SK-N-SH treated with all-trans-retinoic acid at 6 μM for 48 hours (cell line): ENCODE results near the gene RBM19.

Source experiments
- ARNTL ChIP-seq: fragments of 450-650 bp; formaldehyde crosslinking; IDR thresholded peaks from 2 replicates; pipeline ENCODE4 v1.5.0; 2020; ENCODE audit warnings: low read depth, mild to moderate bottlenecking, moderate library complexity, borderline replicate concordance
- BACH2 ChIP-seq: fragments of 250-450 bp; sonication (Bioruptor Pico); IDR thresholded peaks from 2 replicates; pipeline ENCODE4 v1.9.0; 2021; ENCODE audit warnings: mild to moderate bottlenecking, borderline replicate concordance
- CSRNP3 ChIP-seq: fragments of 250-450 bp; sonication (Bioruptor Pico); IDR thresholded peaks from 2 replicates; pipeline ENCODE4 v1.5.1; 2021; ENCODE audit warnings: mild to moderate bottlenecking, moderate library complexity
- ESRRG ChIP-seq: fragments of 250-450 bp; sonication (Bioruptor Pico); IDR thresholded peaks from 2 replicates; pipeline ENCODE4 v1.6.1; 2021; ENCODE audit warnings: mild to moderate bottlenecking
- PATZ1 ChIP-seq: fragments of 250-450 bp; sonication (Bioruptor Pico); IDR thresholded peaks from 2 replicates; pipeline ENCODE4 v1.8.0; 2020; ENCODE audit warnings: mild to moderate bottlenecking, moderate library complexity, borderline replicate concordance
- RARB ChIP-seq: fragments of 250-450 bp; sonication (Bioruptor Pico); IDR thresholded peaks from 2 replicates; pipeline ENCODE4 v1.8.0; 2021; ENCODE audit warnings: mild to moderate bottlenecking, moderate library complexity
- TCF4 ChIP-seq: fragments of 250-450 bp; sonication (Bioruptor Pico); IDR thresholded peaks from 2 replicates; pipeline ENCODE4 v1.8.0; 2021; ENCODE audit warnings: mild to moderate bottlenecking, moderate library complexity, borderline replicate concordance
- TOX ChIP-seq: fragments of 250-450 bp; sonication (Bioruptor Pico); IDR thresholded peaks from 2 replicates; pipeline ENCODE4 v1.8.0; 2021; ENCODE audit warnings: mild to moderate bottlenecking, moderate library complexity, borderline replicate concordance
- TSHZ2 ChIP-seq: fragments of 250-450 bp; sonication (Bioruptor Pico); IDR thresholded peaks from 2 replicates; pipeline ENCODE4 v1.5.0; 2020; ENCODE audit warnings: mild to moderate bottlenecking, moderate library complexity
- ZC3H10 ChIP-seq: fragments of 250-450 bp; sonication (Bioruptor Pico); IDR thresholded peaks from 2 replicates; pipeline ENCODE4 v1.5.1; 2021; ENCODE audit warnings: mild to moderate bottlenecking, moderate library complexity
- ZFP30 ChIP-seq: fragments of 450-650 bp; formaldehyde crosslinking; IDR thresholded peaks from 2 replicates; pipeline ENCODE4 v1.5.0; 2022; ENCODE audit warnings: mild to moderate bottlenecking, moderate library complexity
- ZNF565 ChIP-seq: fragments of 450-650 bp; formaldehyde crosslinking; conservative IDR thresholded peaks from 2 replicates; pipeline ENCODE4 v1.5.0; 2020; ENCODE audit warnings: low read depth, mild to moderate bottlenecking, moderate library complexity
- TF ChIP-seq, protein P1 (sequence below): fragments of 250-450 bp; sonication (Bioruptor Pico); IDR thresholded peaks from 2 replicates; pipeline ENCODE4 v1.5.1; 2020; ENCODE audit warnings: low read depth, mild to moderate bottlenecking, moderate library complexity

- TF ChIP-seq ZNF565 (CRISPR knock-in tag), result no peak
- no peak for TF ChIP-seq CSRNP3
- TF ChIP-seq TOX, result no peak
- TF ChIP-seq, protein P1, sequence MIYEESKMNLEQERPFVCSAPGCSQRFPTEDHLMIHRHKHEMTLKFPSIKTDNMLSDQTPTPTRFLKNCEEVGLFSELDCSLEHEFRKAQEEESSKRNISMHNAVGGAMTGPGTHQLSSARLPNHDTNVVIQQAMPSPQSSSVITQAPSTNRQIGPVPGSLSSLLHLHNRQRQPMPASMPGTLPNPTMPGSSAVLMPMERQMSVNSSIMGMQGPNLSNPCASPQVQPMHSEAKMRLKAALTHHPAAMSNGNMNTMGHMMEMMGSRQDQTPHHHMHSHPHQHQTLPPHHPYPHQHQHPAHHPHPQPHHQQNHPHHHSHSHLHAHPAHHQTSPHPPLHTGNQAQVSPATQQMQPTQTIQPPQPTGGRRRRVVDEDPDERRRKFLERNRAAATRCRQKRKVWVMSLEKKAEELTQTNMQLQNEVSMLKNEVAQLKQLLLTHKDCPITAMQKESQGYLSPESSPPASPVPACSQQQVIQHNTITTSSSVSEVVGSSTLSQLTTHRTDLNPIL (CRISPR knock-in tag), result no peak
- no peak for TF ChIP-seq PATZ1 (CRISPR knock-in tag)
- no peak for TF ChIP-seq TCF4 (CRISPR knock-in tag)
- TF ChIP-seq ARNTL (CRISPR knock-in tag), result no peak
- TF ChIP-seq ZFP30 (CRISPR knock-in tag), result no peak
- no peak for TF ChIP-seq TSHZ2 (CRISPR knock-in tag)
- TF ChIP-seq ESRRG (CRISPR knock-in tag), result no peak
- TF ChIP-seq ZC3H10 (CRISPR knock-in tag), result no peak
- no peak for TF ChIP-seq BACH2
- no peak for TF ChIP-seq RARB (CRISPR knock-in tag)
These were observed 118.3 kb downstream of the RBM19 start for GRCh38 chr12:113847856-113848255.
